HepG2 (cell line): ENCODE measurements around the gene CCDC97. TPM values are rescaled to one million over a fixed set of nuclear protein-coding genes. Genes with fewer than 3 reads are reported as not detected.

Experiments
- BCL6 ChIP-seq: IDR thresholded peaks from 2 replicates; pipeline ENCODE4 v1.6.1; 2016; ENCODE audit warnings: missing genetic modification reagents, missing compliant biosample characterization
- FOXP4 ChIP-seq: sonication (generic); formaldehyde crosslinking; IDR thresholded peaks from 2 replicates; pipeline ENCODE4 v1.4.0; 2020; ENCODE audit warnings: missing genetic modification reagents
- PAWR ChIP-seq: sonication (generic); formaldehyde crosslinking; IDR thresholded peaks from 2 replicates; pipeline ENCODE4 v1.4.0; 2020; ENCODE audit warnings: missing genetic modification reagents, mild to moderate bottlenecking, borderline replicate concordance
- REPIN1 ChIP-seq: sonication (generic); formaldehyde crosslinking; IDR thresholded peaks from 2 replicates; pipeline ENCODE4 v1.8.0; 2022; ENCODE audit warnings: missing genetic modification reagents, low read depth, mild to moderate bottlenecking, borderline replicate concordance
- RXRB ChIP-seq: IDR thresholded peaks from 2 replicates; pipeline ENCODE4 v1.6.1; 2016; ENCODE audit warnings: borderline replicate concordance, missing genetic modification reagents, missing compliant biosample characterization
- SMARCE1 ChIP-seq: fragments of 450-650 bp; IDR thresholded peaks from 2 replicates; pipeline ENCODE4 v1.6.1; 2017; ENCODE audit warnings: borderline replicate concordance
- TAF1 ChIP-seq: sonication (generic); formaldehyde crosslinking; IDR thresholded peaks from 2 replicates; pipeline ENCODE4 v1.4.0; 2020; ENCODE audit warnings: missing genetic modification reagents
- ZBTB7B ChIP-seq: sonication (generic); formaldehyde crosslinking; IDR thresholded peaks from 2 replicates; pipeline ENCODE4 v1.4.0; 2020; ENCODE audit warnings: missing genetic modification reagents
- ZNF142 ChIP-seq: sonication (generic); formaldehyde crosslinking; IDR thresholded peaks from 2 replicates; pipeline ENCODE4 v1.4.0; 2020; ENCODE audit warnings: missing genetic modification reagents
- ZNF280D ChIP-seq: sonication (generic); formaldehyde crosslinking; IDR thresholded peaks from 2 replicates; pipeline ENCODE4 v1.5.1; 2020; ENCODE audit warnings: mild to moderate bottlenecking, missing genetic modification reagents
- ZNF333 ChIP-seq: sonication (generic); formaldehyde crosslinking; IDR thresholded peaks from 2 replicates; pipeline ENCODE4 v1.4.0; 2020; ENCODE audit warnings: mild to moderate bottlenecking, missing genetic modification reagents, borderline replicate concordance
- ZNF335 ChIP-seq: sonication (generic); formaldehyde crosslinking; IDR thresholded peaks from 2 replicates; pipeline ENCODE4 v1.4.0; 2020; ENCODE audit warnings: missing genetic modification reagents
- ZNF451 ChIP-seq: sonication (generic); formaldehyde crosslinking; IDR thresholded peaks from 2 replicates; pipeline ENCODE4 v1.5.0; 2020; ENCODE audit warnings: mild to moderate bottlenecking, missing genetic modification reagents
- ZNF496 ChIP-seq: sonication (generic); formaldehyde crosslinking; IDR thresholded peaks from 2 replicates; pipeline ENCODE4 v1.8.1; 2023; ENCODE audit warnings: mild to moderate bottlenecking, moderate library complexity, missing genetic modification reagents; ENCODE audit not compliant: insufficient replicate concordance
- ZNF629 ChIP-seq: sonication (generic); formaldehyde crosslinking; conservative IDR thresholded peaks from 2 replicates; pipeline ENCODE4 v1.5.0; 2020; ENCODE audit warnings: missing genetic modification reagents
- polyA plus RNA-seq, 8 experiments: library from polyadenylated mRNA; depleted of rRNA in 3 of 8; stranded (reverse) in 7 of 8; unstranded in 1 of 8; fragments of >200 nt; fragmentation: Illumina TruSeq in 4 of 8; extraction: Trizol in 4 of 8; gene quantifications; 2 replicates each; pipeline versions ENCODE4 v1.2.1 to v1.2.3, GENCODE V29; 2011 to 2016; ENCODE audit warnings: low read depth in 4 of 8, missing spikeins in 1 of 8, mixed read lengths in 1 of 8; ENCODE audit not compliant: insufficient read depth in 1 of 8
- total RNA-seq, 5 experiments: library from RNA; depleted of rRNA; stranded (reverse); fragments of >200 nt; fragmentation: Illumina TruSeq; extraction: Trizol; gene quantifications; 2 replicates each; pipeline ENCODE4 v1.2.3, GENCODE V29; 2016; ENCODE audit warnings: low read depth in 1 of 5
- TF ChIP-seq, protein P1 (sequence below): sonication (generic); formaldehyde crosslinking; IDR thresholded peaks from 2 replicates; pipeline ENCODE4 v1.5.0; 2020; ENCODE audit warnings: mild to moderate bottlenecking, missing genetic modification reagents

CCDC97 gene
- total and polyA plus RNA-seq, 2 of the 13 experiments (the other 11 are each of a cell fraction or from before 2014, with no cell fraction given): 6.2 to 7.3 TPM

GRCh38 chr19:41323023-41323422 lies 13.1 kb downstream of the CCDC97 start (continued):
- TF ChIP-seq ZNF142 (CRISPR knock-in tag) (no peak), ZNF629 (0 out of 2 replicates have a peak, but pooled peaks have one; percentile 13), RXRB (CRISPR knock-in tag) (0 out of 2 replicates have a peak, but pooled peaks have one; percentile 59), REPIN1 (no peak), ZNF496 (CRISPR knock-in tag) (no peak), ZNF333 (CRISPR knock-in tag) (no peak), ZNF280D (CRISPR knock-in tag) (no peak), ZNF451 (CRISPR knock-in tag) (no peak), FOXP4 (CRISPR knock-in tag) (peak; percentile 42; the same call in 1 of the 2 replicates), ZNF335 (0 out of 2 replicates have a peak, but pooled peaks have one; percentile 40), ZBTB7B (CRISPR knock-in tag) (peak; percentile 37; the same call in 1 of the 2 replicates), SMARCE1 (no peak), TAF1 (CRISPR knock-in tag) (no peak), PAWR (CRISPR knock-in tag) (no peak), BCL6 (peak; percentile 43; the same call in 1 of the 2 replicates)
- TF ChIP-seq, protein P1, sequence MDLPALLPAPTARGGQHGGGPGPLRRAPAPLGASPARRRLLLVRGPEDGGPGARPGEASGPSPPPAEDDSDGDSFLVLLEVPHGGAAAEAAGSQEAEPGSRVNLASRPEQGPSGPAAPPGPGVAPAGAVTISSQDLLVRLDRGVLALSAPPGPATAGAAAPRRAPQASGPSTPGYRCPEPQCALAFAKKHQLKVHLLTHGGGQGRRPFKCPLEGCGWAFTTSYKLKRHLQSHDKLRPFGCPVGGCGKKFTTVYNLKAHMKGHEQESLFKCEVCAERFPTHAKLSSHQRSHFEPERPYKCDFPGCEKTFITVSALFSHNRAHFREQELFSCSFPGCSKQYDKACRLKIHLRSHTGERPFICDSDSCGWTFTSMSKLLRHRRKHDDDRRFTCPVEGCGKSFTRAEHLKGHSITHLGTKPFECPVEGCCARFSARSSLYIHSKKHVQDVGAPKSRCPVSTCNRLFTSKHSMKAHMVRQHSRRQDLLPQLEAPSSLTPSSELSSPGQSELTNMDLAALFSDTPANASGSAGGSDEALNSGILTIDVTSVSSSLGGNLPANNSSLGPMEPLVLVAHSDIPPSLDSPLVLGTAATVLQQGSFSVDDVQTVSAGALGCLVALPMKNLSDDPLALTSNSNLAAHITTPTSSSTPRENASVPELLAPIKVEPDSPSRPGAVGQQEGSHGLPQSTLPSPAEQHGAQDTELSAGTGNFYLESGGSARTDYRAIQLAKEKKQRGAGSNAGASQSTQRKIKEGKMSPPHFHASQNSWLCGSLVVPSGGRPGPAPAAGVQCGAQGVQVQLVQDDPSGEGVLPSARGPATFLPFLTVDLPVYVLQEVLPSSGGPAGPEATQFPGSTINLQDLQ (CRISPR knock-in tag): no peak
